ENCODE measurements around the gene RNPS1.
A peak's percentile ranks its signal among the peaks of the same experiment; 100 is the strongest.

RNPS1 gene

DNA sequence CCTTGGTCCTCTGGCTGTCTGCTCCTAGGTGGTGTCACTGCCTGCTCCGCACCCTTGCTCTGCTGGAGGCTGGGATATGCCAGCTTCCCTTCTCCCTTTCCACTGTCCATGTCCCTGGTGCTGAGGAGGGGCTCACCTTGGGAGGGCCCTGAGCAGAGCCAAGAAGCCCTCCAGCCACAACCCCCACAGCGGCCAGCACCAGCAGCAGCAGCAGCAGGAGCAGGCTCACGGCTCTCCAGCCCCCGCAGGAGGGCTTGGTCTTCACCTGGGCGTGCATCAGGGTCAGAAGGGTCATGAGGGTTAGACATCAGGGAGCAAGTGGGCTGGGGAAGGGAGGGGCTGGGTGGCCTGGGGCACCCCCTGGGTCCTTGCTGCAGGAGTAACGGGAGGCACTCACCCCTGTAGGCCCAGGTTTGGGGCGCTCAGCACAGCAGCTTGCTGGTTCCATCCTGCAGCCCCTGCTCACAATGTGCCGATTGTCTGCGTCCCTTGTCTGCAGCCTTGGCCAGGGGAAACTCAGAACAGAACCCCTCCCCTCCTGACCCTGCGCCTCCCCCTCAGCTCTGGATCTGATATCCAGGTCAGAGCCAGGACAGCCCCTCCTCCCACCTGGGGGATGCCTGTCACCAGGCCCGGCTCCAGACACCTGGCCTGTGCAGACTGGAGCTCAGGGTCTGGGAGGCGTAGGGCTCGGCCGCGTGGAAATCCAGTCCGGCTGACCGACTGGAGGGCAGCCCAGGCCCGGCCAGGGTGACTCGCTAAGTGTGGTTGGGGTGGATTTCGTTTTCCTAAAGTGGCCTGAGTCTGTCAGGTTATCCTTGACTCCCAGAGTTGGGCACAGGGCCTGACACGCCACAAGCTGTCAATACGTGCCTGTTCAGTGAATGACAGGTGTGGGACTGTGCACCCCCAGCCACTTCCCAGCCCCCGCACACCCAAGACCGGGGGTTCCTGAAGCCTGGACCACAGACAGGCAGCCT lies 57.2 kb downstream of the RNPS1 start, which contains the start of gene BRICD5:
Gene BRICD5 (minus strand): TSS at position 478 of the 980 bp plus-strand sequence. CDS start 30 bp downstream, at position 448.
- no peak for DNase-seq

DNA sequence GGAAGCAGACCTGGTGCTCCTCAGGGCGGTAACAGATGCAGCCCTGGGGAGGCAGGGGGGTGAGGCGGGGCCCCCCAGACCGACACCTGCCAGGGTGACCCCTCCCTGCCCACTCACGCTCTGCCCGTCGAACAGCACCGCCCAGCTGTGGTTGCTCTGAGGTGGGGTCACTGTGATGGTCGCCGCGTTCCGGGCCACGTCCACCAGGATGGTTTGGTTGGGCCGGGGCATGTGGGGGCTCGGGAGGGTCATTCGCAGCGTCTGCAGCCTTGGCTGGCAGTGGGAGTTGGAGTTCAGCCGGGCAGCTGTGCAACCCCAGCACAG lies 58.0 kb downstream of the RNPS1 start:
- DNase-seq: no peak

- DNase-seq: no peak
Observed at GRCh38 chr16:2209258-2210008, 58.5 kb downstream of the RNPS1 start.

DNA sequence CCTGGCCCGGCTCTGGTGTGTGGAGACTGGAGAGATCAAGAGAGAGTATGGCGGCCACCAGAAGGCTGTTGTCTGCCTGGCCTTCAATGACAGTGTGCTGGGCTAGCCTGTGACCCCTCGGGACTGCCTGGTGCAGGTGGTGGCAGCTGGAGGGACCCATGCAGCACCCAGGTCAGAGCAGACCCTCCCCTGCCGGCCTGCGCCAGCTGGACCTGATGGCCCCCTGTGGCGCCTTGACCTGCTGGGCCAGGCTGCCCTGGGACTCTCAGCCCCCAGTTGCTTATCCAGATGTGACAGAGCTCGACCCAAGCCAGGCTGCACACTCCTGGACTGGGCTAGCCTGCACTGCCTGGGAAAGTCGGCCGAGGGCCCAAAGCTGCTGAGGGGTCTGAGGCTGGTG lies 59.2 kb downstream of the RNPS1 start:
- DNase-seq: no peak

DNA sequence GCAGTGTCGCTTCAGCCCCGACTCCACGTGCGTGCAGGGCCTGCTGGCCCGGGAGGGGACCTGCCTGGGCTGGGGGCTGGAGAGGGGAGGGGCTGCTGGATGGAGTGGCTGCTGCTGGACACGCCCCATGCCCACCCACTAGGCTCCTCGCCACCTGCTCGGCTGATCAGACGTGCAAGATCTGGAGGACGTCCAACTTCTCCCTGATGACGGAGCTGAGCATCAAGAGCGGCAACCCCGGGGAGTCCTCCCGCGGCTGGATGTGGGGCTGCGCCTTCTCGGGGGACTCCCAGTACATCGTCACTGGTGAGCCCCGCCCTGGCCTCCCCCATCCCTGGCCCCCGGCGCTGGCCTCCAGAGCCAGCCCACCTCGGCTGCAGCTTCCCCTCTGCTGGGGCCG lies 59.6 kb downstream of the RNPS1 start:
- DNase-seq: peak; percentile 93

GRCh38 chr16:2207872-2208271 lies 60.1 kb downstream of the RNPS1 start:
- DNase-seq: no peak

DNA sequence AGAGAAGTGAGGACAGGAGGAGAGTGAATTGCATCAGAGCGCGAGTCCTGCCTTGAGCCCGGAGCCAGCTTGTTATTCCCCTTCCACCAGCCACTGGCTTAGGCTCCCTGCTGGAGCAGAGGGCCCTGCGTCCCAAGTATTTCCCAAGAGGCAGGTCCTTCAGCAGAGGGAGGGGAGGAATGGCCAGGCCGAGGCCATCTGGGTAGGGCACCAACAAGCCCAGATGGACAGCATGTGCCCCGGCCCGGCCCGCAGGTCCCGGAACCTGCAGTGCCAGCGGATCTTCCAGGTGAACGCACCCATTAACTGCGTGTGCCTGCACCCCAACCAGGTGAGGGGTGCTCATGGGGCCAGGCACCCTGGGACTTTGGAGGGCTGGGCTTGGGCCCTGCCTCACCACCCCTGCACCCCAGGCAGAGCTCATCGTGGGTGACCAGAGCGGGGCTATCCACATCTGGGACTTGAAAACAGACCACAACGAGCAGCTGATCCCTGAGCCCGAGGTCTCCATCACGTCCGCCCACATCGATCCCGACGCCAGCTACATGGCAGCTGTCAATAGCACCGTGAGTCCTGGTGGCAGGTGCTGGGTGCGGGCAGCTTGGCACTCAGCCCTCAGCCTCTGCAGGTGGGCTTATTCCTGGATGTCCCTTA lies 61.0 kb downstream of the RNPS1 start:
- DNase-seq: peak; percentile 52

DNA sequence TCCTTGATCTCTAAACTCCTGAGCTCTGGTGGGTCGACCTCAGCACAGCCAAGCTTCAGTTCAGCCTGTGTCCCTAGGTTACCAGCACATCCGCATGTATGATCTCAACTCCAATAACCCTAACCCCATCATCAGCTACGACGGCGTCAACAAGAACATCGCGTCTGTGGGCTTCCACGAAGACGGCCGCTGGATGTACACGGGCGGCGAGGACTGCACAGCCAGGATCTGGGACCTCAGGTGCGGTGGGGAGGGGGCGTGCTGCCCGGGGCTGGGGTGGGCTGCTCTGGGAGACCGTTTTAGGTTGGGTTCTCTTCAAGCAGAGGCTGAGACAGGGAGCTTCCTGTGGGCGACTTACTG lies 61.5 kb downstream of the RNPS1 start:
- no peak for DNase-seq

GRCh38 chr16:2205967-2206313 lies 62.0 kb downstream of the RNPS1 start:
- no peak for DNase-seq

DNA sequence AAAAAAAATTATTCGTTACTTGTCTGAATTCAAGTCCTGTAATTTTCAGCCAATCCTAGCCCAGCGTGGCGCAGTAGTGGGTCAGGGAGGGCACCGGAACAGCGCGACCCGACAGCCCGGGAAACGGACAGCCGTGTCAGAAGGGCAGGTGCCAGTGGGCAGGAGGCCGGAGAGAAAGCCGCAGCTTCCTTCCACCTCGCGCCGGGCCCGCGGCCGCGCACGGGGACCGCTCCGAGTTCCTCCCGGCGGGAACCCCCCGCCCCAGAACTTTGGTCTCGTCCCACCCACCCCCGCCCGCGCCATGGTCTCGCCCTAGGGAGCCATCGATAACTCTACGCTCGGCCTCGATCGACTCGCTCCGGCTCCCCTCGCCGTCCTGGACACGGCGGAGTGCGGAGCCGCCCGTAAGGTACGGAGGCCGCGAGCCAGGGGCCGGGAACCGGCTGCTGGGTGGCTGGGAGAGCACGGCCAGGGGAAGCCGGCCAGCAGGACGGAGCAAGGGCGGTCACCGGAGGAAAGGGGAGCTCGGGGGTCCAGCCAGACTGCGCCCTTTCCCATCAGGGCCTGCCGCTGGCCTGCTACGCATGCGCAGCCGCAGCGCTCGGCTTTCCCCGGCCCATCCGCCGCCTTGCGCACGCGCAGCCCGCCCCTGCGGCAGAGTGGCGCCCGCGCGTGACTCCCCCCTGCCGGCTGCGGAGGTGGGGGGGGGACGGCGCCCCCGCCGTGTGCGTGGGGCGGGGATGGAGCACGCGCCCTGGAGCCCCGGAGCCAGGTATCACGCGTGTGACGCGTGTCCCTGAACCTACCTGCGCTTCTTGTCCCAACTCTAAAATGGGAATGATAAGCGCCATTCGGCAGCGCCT lies 62.6 kb downstream of the RNPS1 start, which contains the start of gene MLST8:
Gene MLST8 (plus strand): TSS at position 351 of the 863 bp plus-strand sequence. CDS start 632 bp downstream, outside the sequence.
- peak; percentile 80 for DNase-seq

DNA sequence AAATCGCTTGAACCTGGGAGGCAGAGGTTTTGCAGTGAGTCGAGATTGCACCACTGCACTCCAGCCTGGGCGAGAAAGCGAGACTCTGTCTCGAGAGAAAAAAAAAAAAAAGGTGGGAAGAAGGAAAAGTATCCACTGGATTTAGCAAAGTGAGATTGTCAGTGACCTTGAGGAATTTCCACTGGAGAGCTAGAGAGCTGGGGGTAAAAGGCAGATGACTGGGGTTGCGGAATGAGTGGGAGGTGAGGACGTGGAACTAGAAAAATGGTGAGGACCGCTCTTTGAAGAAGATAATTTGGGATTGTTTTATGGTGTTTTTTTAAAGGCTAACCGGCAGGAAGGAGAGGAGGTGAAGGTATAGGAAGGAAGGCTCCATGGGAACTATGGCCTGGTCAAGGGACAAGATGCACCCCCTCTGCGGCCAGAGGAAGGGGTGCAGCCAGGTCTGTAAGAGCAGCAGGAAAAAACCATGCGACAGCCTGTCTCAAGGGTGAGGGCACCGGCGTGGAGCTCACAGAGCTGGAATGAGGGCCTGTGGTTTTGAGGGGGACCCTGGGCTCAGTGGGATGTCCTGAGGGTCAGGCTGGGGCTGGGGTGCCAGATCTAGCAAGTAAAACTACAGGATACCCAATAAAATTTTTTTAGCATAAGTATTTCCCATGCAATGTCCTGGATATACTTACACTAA lies 63.4 kb downstream of the RNPS1 start:
- no peak for DNase-seq
